ENCODE results near the gene LRIG1. TPM values are rescaled to one million over a fixed set of nuclear protein-coding genes. Genes with fewer than 3 reads are reported as not detected.

Gene LRIG1
- total RNA-seq, 1 experiment from 2014 or later = 5.3 TPM

- in situ Hi-C loops (cut with HindIII; ENCODE audit: low pct_unique_long_range_greater_than_20kb, low sequenced_read_pairs) (no loop called here), intact Hi-C loops (cut with micrococcal nuclease; ENCODE audit: unreplicated experiment) (no loop called here)
- BruUV-seq (replicated peaks) = no TSS peak
- H3K4me1 ChIP-seq (ENCODE audit: control insufficient read depth, insufficient read depth, low read length) = no peaks in the 10 kb centered on the region
- ATAC-seq (no peak), DNase-seq (ENCODE audit: low read depth, low spot score) (no peak)
- H3K36me3 ChIP-seq (ENCODE audit: control insufficient read depth, insufficient read depth, low read length) = no peaks in the 10 kb centered on the region
- ChIA-PET CTCF (no interaction called here), POLR2A (no interaction called here)
- no peak overlapping the region for H3K27ac ChIP-seq (ENCODE audit: low read length)
- H3K27me3 ChIP-seq (ENCODE audit: control insufficient read depth, insufficient read depth, low read length) = no peaks in the 10 kb centered on the region
- no peak overlapping the region for H3K4me3 ChIP-seq (ENCODE audit: low read depth in 2 of 2, low read length in 2 of 2)
- TF ChIP-seq REST (IDR thresholded peaks at IDR 0.05; ENCODE audit: insufficient read depth in 1 of 2, low read depth in 2 of 2, low read length in 1 of 2) = no peak
- no peak for TF ChIP-seq CTCF (IDR thresholded peaks at IDR 0.05)
- no peaks in the 10 kb centered on the region for H3K9me3 ChIP-seq (ENCODE audit: control insufficient read depth, insufficient read depth, low read depth, low read length)
These were observed 44.0 kb upstream of the LRIG1 start for GRCh38 chr3:66544619-66545429.

GRCh38 chr3:66542153-66542552, 41.3 kb upstream of the LRIG1 start:
- in situ Hi-C loops (cut with HindIII; ENCODE audit: low pct_unique_long_range_greater_than_20kb, low sequenced_read_pairs) (no loop called here), intact Hi-C loops (cut with micrococcal nuclease; ENCODE audit: unreplicated experiment) (no loop called here)
- ATAC-seq = no peak
- no peak overlapping the region for H3K27ac ChIP-seq (ENCODE audit: low read length)
- ChIA-PET CTCF (no interaction called here), POLR2A (no interaction called here)
- no peaks in the 10 kb centered on the region for H3K4me1 ChIP-seq (ENCODE audit: control insufficient read depth, insufficient read depth, low read length)
- no peak for TF ChIP-seq POLR2AphosphoS5 (IDR thresholded peaks at IDR 0.05; ENCODE audit: low read depth, low read length)
- no peak for TF ChIP-seq SIN3A (IDR thresholded peaks at IDR 0.05; ENCODE audit: borderline replicate concordance, insufficient read depth, low read depth, low read length)
- TF ChIP-seq TCF7L2 (IDR thresholded peaks at IDR 0.05; ENCODE audit: low read depth, low read length) = no peak
- no peak for TF ChIP-seq REST (IDR thresholded peaks at IDR 0.05; ENCODE audit: insufficient read depth in 1 of 2, low read depth in 2 of 2, low read length in 1 of 2)
- TF ChIP-seq CTCF (IDR thresholded peaks at IDR 0.05) = no peak
- no peak overlapping the region for H3K4me3 ChIP-seq (ENCODE audit: low read depth in 2 of 2, low read length in 2 of 2)
- H3K9me3 ChIP-seq (ENCODE audit: control insufficient read depth, insufficient read depth, low read depth, low read length) = no peaks in the 10 kb centered on the region
- no TSS peak for BruUV-seq (replicated peaks)
- H3K36me3 ChIP-seq (ENCODE audit: control insufficient read depth, insufficient read depth, low read length) = no peaks in the 10 kb centered on the region
- no peak for DNase-seq (ENCODE audit: low read depth, low spot score)
- no peaks in the 10 kb centered on the region for H3K27me3 ChIP-seq (ENCODE audit: control insufficient read depth, insufficient read depth, low read length)

Data from Panc1 (cell line).